C1 segment of cervical spinal cord (tissue), 14 donors: Measurements from ENCODE around the gene MTRF1L.
"Not testable (repeated sequence)": the region's sequence is repeated elsewhere in the genome, so short reads cannot be mapped to it uniquely, and the experiment has no call there.

Experiments
- DNase-seq, 14 donors: peaks; one replicate each; lab custom pipeline; 2025; lab: John Stamatoyannopoulos, UW

MTRF1L gene

DNA sequence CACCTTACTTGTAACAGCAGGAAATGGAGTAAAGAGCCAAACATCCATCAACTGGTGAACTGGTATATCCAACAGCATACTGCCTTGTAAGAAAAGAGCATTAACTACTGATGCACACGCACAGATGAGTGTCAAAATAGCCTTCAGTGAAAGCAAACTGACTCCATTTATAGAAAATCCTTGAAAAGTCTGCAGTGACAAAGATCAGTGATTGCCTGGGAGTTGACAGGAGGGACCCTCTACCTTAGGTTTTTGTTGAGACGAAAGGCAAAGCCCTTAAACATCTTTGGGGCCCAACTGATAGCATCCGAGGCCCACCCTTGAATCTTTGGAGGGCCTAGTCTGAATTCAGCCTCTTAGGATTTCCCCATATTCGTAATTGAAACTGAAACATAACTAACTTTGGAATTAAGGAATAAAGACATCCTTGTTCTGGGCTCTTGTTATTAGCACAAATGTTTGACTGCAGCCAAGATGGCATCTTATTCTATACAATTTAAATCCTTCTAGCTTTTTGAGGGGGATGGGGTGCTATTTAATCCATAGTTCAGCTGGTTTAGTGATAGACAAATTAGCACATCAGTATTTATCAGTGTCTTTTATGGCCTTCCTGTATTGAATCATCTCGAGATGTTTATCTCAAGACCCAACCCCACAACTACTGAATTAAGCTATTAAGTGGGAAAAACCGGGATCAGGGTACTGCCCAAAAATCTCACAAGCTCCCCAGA is 32.7 kb downstream of the MTRF1L start:
- DNase-seq: no peak

- not testable (repeated sequence) for DNase-seq
Measured at GRCh38 chr6:152966168-152966894, 36.2 kb downstream of the MTRF1L start.

GRCh38 chr6:152959333-152959732 is 43.2 kb downstream of the MTRF1L start:
- no peak for DNase-seq

DNA sequence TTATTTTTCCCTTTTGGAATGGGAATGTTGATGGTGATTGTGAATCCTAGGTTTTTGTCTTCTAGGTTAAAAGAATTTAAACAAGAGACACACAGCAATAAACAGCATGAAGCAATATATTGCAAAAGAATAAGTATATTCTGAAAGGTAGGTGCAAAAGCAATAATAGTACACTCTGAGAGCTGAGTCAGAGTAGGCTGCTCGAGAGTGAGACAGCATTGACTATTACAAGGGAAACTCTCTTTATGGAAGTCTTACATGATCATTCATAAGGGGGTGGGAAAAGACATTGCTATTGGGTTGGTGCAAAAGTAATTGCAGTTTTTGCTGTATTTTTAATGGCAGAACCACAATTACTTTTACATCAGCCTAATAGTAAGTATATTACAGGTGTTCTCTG is 44.7 kb downstream of the MTRF1L start:
- DNase-seq: no peak

DNA sequence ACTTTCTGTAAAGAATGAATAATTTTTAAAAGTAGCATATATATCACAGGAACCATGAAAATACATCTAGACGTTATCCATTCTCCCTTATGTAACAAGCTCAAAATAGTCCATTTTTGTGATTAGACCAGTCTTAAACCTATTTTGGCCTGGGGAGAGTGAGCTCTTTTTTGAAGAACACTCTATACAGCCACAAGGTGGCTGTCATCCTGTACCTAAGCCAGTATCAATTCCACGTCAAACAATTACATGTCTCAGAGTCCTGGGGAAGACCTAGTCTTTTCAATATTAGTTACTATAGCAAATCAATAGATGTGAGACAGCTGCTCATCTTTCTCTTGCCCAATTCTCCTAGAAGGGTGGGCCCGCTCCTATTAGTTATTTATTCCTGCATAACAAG is 48.1 kb downstream of the MTRF1L start:
- DNase-seq: no peak

GRCh38 chr6:152952866-152953509 is 49.5 kb downstream of the MTRF1L start:
- DNase-seq: peak in 1 of 14 donors; percentile 0

- no peak for DNase-seq
Measured at GRCh38 chr6:152952045-152952444, 50.5 kb downstream of the MTRF1L start.

- no peak for DNase-seq
Measured at GRCh38 chr6:152950240-152950639, 52.3 kb downstream of the MTRF1L start.

DNA sequence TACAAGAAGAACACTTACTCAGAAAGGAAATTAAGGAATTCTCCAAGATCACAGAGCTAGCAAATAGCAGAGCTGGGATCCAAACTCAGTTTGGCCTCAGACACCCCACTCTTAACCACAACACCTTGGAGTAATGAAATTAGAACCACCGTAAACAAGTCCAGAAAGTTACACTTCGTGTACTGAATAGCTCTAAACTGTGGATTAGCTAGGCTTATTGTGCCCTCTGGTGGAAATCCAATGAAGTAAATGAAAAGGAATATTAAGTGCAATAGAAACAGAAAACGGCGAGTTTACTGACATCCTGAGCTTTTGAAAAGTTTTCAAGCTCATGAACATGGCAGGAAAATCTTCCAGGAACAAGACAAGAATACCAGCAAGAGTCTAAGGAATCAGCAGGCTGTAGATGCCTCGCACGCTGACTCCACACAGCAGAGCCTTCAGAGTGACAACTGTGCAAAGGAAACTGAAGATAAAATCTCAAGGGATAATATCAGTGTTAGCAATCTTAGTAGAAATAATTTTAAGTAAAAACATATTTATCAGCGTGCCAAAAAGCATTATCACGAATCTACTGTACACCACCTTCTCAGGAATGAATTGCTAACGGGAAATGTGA is 54.2 kb downstream of the MTRF1L start:
- peak in 4 of 14 donors; percentile 1 to 64 (median 6) for DNase-seq

GRCh38 chr6:152946995-152947394 is 55.5 kb downstream of the MTRF1L start:
- DNase-seq: no peak

DNA sequence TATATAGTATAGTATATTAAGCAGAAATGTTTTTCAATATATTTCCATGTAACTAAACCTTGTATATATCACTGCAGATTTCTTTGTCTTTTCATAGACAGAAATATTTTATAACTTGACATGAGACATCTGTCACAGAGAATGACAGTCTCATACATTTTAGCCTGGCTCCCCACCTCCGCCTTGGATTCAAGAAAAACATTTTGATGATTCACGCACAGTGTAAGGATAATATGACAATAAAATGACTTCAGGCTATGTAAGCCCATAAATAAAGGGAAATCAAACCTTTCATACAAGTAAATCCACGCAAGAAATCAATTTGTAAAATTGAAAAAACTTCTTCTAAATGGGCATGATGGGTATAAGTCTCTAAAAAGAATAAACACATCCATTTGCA is 56.0 kb downstream of the MTRF1L start:
- no peak for DNase-seq

- no peak for DNase-seq
Measured at GRCh38 chr6:152943260-152943897, 59.1 kb downstream of the MTRF1L start.

- no peak for DNase-seq
Measured at GRCh38 chr6:152942319-152942869, 60.1 kb downstream of the MTRF1L start.

DNA sequence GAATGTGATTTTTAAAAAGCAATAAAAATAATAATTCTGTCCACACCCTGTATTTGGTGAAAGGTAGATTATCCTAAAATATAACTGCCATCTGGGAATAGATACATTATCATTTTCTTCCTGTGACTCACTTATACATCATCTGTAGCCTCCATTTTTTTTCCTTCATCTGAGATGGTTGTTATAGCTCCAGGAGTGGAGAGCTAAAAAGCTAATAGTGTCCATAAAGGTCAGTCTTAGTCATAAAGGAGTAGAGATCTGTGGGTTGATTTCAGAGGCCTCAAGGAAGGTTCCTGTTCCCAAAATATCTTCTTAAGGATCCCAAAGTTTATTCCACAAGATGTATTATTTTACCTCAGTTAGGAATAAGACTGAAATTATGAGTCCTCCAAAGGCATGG is 60.8 kb downstream of the MTRF1L start:
- DNase-seq: no peak
